Pulmonary artery endothelial cell (primary cell): Measurements from ENCODE around the gene ARHGEF3. TPM values are rescaled to one million over a fixed set of nuclear protein-coding genes. Genes with fewer than 3 reads are reported as not detected.

Experiments
- DNase-seq: peaks from one replicate; pipeline ENCODE4 v3.0.0-alpha.2; 2011; ENCODE audit warnings: low read depth, low spot score
- total RNA-seq: library from RNA; depleted of rRNA; stranded (reverse); fragments of >200 nt; gene quantifications from 2 replicates; pipeline ENCODE4 v1.2.3, GENCODE V29; 2014

The ARHGEF3 gene
- total RNA-seq, 1 donor from 2014 or later, result 13.8 TPM

- no peak for DNase-seq
Measured at GRCh38 chr3:56823421-56823926, 21.7 kb upstream of the ARHGEF3 start.

DNA sequence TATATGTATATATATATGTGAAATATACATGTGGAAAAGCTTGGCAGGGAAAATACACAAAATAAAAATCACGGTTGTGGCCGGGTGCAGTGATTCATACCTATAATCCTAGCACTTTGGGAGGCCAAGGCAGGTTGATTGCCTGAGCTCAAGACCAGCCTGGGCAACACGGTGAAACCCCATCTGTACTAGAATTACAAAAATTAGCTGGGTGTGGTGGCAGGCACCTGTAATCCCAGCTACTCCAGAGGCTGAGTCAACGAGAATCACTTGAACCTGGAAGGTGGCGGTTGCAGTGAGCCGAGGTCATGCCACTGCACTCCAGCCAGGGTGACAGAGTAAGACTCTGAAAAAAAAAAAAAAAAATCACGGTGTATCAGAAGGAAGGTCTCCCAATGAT, 20.8 kb upstream of the ARHGEF3 start:
- no peak for DNase-seq

- no peak for DNase-seq
Measured at GRCh38 chr3:56819016-56819809, 17.5 kb upstream of the ARHGEF3 start.

- no peak for DNase-seq
Measured at GRCh38 chr3:56818156-56818985, 16.6 kb upstream of the ARHGEF3 start.

DNA sequence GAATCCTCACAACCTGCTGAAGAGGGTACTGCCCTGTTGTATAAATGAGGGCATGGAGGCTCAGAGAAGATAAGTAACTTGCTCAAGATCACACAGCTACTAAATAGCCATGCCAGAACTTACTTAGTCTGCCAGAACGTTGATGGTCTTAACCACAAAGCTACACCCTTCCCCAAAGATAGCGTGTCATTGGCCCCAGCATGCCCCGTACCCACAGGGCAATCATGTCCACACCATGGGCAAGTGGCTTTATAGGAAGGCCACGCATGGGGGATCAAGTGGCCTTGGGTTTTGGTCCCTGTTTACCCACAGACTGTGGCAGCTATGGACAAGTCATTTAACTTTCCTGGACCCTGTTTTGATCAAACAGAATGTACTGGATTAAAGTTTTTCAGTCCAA, 15.9 kb upstream of the ARHGEF3 start:
- no peak for DNase-seq

DNA sequence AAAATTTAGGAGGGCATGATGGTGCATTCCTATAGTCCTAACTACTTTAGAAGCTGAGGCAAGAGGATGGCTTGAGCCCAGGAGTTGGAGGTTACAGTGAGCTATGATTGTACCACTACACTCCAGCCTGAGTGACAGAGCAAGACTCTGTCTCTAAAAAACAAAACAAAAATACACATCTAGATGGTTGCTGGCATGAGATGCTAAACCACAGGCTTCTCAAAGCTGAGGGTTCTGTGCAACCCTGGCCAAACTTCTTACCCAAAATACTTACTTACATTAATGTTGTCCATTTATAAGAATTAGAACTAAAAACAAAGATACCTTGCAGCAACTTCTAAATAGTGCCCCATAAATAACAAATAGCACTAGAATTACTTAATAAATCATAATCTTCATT, 14.3 kb upstream of the ARHGEF3 start:
- no peak for DNase-seq

GRCh38 chr3:56815589-56815988, 13.8 kb upstream of the ARHGEF3 start:
- no peak for DNase-seq

DNA sequence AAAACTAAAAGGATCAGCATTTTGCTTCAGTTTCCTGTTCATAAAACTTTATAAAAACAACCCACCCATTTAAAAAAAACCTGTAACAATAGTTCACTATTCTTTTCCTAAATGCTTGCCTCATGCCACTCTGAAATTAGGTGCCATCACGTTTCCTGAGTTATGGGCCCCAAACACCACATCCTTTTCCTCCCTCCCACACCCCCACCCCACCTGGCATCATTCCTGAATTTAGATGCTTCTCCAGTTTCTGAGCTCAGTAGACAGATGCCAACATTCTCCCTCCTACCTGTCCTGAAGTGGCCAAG, 11.9 kb upstream of the ARHGEF3 start:
- no peak for DNase-seq

DNA sequence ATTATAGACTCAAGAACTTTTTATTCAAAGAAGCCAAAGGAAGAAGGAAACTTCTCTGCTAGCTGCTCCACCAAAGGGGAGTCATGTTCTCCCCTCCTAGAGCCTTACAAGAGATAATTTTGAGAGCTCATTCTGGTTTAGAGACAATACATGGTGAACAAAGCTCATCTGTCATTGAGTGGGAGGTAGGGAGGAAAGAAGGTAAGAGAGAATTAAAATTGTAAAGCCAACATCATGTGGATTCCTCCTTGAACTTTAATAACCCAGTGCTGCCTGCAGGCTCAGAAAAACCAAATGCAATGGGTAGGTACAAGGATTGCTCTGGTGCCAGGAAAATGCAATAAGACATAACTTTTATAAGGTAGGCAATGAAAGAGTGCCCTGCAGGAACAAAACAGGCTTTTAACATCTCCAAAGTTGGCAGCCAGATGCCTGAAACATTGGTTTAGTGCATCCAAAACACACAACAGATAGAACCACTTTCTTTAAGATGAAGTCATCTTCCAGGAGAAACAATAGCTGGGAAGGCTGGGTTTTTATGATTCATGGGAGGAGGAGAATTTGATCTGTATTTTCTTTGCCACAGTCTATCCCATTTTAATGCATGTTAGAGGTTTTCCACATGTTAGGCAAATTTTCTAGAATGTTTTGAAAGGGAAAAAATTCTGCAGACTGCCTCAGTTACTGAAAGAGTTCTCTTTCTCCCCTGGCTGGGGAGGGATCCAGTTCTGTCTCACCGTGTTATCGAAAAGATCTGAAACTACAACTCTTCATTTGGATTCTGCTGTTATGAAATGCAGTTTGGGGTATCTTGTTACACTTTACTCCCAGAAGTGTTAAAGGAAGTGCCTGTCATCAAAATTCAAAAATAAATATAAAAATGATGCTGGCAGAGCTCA, 11.3 kb upstream of the ARHGEF3 start:
- DNase-seq, result no peak

GRCh38 chr3:56811546-56812202, 9.9 kb upstream of the ARHGEF3 start:
- DNase-seq, result no peak

DNA sequence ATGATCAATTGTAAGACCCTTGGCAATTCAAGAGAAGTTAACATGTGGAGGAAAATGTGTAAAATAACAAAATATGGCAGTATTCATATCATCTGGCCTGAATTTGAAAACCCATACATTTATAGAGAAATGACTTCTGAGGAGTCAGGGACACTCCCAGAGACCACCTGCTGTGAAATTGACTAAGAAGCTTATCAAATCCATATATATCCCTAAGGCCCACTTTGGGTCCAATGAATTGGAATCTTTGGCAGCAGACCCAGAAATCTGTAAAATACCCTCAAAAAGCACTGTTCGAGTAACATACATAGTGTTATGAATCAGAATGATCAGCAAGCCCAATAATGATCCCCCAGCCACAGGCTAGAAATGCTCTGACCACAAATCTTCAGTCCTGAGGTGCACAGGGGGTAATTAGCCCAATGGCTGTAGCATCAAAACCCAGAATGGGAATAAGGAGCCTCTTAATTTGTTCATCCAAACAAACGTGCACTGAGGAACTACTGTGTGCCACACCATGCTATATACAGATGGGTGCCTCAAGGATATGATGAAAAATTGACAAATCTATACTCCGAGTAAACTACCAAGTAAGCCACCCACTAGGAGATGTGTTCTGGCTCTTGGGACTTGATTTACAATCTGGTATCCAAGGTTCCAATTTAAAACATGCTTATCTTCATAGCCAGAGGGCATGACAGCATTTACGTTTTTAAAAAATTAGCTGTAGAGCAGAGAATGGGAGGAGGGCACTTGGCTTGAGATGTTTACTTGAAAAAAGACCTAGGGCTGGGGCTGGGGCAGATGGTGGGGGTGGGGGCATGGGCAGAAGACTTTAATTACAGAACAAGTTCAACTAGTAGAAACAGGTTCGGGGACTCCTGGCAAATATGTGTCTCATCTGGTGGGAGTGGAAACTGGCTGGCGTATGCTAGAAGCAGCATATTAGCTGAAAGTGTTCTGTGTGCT, 9.1 kb upstream of the ARHGEF3 start:
- DNase-seq, result no peak

DNA sequence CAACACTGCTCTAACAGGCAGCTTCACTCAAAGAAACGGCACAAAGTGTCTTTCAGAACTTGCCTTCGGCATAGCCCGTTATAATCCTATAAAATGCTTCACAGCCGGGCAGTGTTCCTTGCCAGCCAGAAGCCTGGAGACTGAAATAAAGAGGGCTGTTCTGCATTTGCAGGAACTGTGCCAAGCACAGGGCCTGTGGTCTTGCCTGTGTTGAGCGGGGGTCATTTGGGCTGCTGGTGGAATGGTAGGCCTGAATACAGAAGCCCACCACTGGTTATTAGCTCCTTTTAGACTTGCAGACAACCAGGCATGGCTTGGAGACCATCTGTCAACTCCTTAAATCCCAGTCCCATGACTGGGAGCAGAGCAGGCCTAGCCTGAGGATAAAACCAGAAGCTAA, 4.7 kb upstream of the ARHGEF3 start:
- no peak for DNase-seq

- no peak for DNase-seq
Measured at GRCh38 chr3:56802790-56803189, 1.0 kb upstream of the ARHGEF3 start.

GRCh38 chr3:56802378-56802745, 613 bp upstream of the ARHGEF3 start:
- no peak for DNase-seq

GRCh38 chr3:56800832-56801661, 702 bp downstream of the ARHGEF3 start:
- DNase-seq, result no peak

- DNase-seq, result no peak
Measured at GRCh38 chr3:56800130-56800831, 1.5 kb downstream of the ARHGEF3 start.

DNA sequence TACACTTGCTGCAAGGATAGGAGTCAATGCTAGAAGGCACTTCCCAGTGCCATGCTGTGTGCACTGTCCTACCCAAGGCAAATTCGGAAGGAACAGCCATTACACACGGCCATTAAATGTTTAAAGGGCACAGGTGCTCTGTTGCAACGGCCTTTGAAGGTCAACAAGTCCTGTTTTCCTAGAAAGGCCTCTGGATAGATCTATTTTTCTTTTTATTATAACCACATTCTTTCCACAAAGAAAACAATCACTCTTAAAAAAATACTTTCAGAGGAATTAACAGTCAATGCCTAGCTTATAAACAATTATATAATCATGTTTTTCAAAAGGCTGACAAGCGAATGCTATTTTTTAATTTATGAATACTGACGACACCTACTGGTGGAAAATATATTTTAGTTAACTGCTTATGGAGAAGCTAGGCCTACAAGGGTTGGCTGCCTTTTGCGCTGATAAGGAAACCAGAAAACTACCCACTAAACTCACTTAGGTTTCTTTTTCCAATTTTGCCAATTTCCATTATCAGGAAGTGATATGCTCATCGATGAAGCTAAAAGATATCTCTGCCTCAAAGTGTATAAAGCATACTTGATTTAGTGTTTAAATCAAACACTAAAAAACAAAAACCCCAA, 2.4 kb downstream of the ARHGEF3 start:
- DNase-seq, result peak; percentile 47

GRCh38 chr3:56796996-56797395, 4.8 kb downstream of the ARHGEF3 start:
- DNase-seq, result no peak
